ENCODE data around the gene LRPPRC. TPM values are rescaled to one million over a fixed set of nuclear protein-coding genes. Genes with fewer than 3 reads are reported as not detected.

Gene LRPPRC
- total RNA-seq, 1 experiment from 2014 or later: 149 TPM

GRCh38 chr2:43941359-43941758 is 54.4 kb downstream of the LRPPRC start:
- intact Hi-C loops (cut with micrococcal nuclease; ENCODE audit: unreplicated experiment): no loop called here
- peaks cover 77% of the 10 kb centered on the region for H3K36me3 ChIP-seq (ENCODE audit: low read depth)
- BruUV-seq (replicated peaks): no TSS peak
- H3K4me1 ChIP-seq (replicated peaks; ENCODE audit: insufficient read depth): no peaks in the 10 kb centered on the region
- CTCF ChIA-PET: no interaction called here
- H3K27ac ChIP-seq: no peak overlapping the region
- H3K27me3 ChIP-seq (ENCODE audit: insufficient read depth, low read depth): no peaks in the 10 kb centered on the region
- no peak for DNase-seq
- peaks cover 37% of the 10 kb centered on the region for H3F3A ChIP-seq (ENCODE audit: insufficient read depth, low read depth)
- TF ChIP-seq CTCF (conservative IDR thresholded peaks at IDR 0.05) (no peak), EZH2 (IDR thresholded peaks at IDR 0.05; ENCODE audit: low read depth) (no peak)
- H3K9me2 ChIP-seq (ENCODE audit: insufficient read depth): no peaks in the 10 kb centered on the region
- peaks cover 14% of the 10 kb centered on the region; the same call in 1 of the 2 replicates for H3K79me2 ChIP-seq (ENCODE audit: low read depth)
- POLR2A ChIA-PET (ENCODE audit: unreplicated experiment): no interaction called here
- H3K4me3 ChIP-seq: no peak overlapping the region
- H2AFZ ChIP-seq: no peak overlapping the region
- no peaks in the 10 kb centered on the region for H3K9me3 ChIP-seq (ENCODE audit: insufficient read depth, low read depth)
- H3K4me2 ChIP-seq: no peak overlapping the region
- H4K20me1 ChIP-seq (ENCODE audit: insufficient read depth): peaks cover 38% of the 10 kb centered on the region

GRCh38 chr2:43939695-43940256 is 56.0 kb downstream of the LRPPRC start:
- H2AFZ ChIP-seq: no peak overlapping the region
- H3K4me2 ChIP-seq: no peak overlapping the region
- POLR2A ChIA-PET (ENCODE audit: unreplicated experiment): interaction anchor here (0.6 kb wide), 1 partner anchor 33 kb away, joined by 3 read pairs; no protein-coding TSS in a partner anchor
- intact Hi-C loops (cut with micrococcal nuclease; ENCODE audit: unreplicated experiment): no loop called here
- peaks cover 37% of the 10 kb centered on the region for H3F3A ChIP-seq (ENCODE audit: insufficient read depth, low read depth)
- no peaks in the 10 kb centered on the region for H3K27me3 ChIP-seq (ENCODE audit: insufficient read depth, low read depth)
- CTCF ChIA-PET: no interaction called here
- no peaks in the 10 kb centered on the region for H3K4me1 ChIP-seq (replicated peaks; ENCODE audit: insufficient read depth)
- no peaks in the 10 kb centered on the region for H3K9me2 ChIP-seq (ENCODE audit: insufficient read depth)
- DNase-seq: no peak
- no peak overlapping the region for H3K27ac ChIP-seq
- H3K79me2 ChIP-seq (ENCODE audit: low read depth): peaks cover 14% of the 10 kb centered on the region; the same call in 1 of the 2 replicates
- no TSS peak for BruUV-seq (replicated peaks)
- H4K20me1 ChIP-seq (ENCODE audit: insufficient read depth): peaks cover 38% of the 10 kb centered on the region; the same call in 1 of the 2 replicates
- no peaks in the 10 kb centered on the region for H3K9me3 ChIP-seq (ENCODE audit: insufficient read depth, low read depth)
- H3K36me3 ChIP-seq (ENCODE audit: low read depth): peaks cover 72% of the 10 kb centered on the region
- TF ChIP-seq EZH2 (IDR thresholded peaks at IDR 0.05; ENCODE audit: low read depth): no peak
- no peak for TF ChIP-seq CTCF (conservative IDR thresholded peaks at IDR 0.05)
- no peak overlapping the region for H3K4me3 ChIP-seq

GRCh38 chr2:43937269-43937820 is 58.4 kb downstream of the LRPPRC start:
- DNase-seq: no peak
- POLR2A ChIA-PET (ENCODE audit: unreplicated experiment): no interaction called here
- Histone ChIP-seq H3K36me3 (ENCODE audit: low read depth) (peaks cover 81% of the 10 kb centered on the region), H3K9me2 (ENCODE audit: insufficient read depth) (no peaks in the 10 kb centered on the region), H3K9me3 (ENCODE audit: insufficient read depth, low read depth) (no peaks in the 10 kb centered on the region), H3K27me3 (ENCODE audit: insufficient read depth, low read depth) (no peaks in the 10 kb centered on the region), H3K4me3 (no peak overlapping the region), H3K79me2 (ENCODE audit: low read depth) (peaks cover 14% of the 10 kb centered on the region; the same call in 1 of the 2 replicates), H3K4me1 (replicated peaks; ENCODE audit: insufficient read depth) (no peaks in the 10 kb centered on the region), H2AFZ (no peak overlapping the region), H4K20me1 (ENCODE audit: insufficient read depth) (peaks cover 40% of the 10 kb centered on the region), H3K27ac (no peak overlapping the region), H3K4me2 (no peak overlapping the region), H3F3A (ENCODE audit: insufficient read depth, low read depth) (peaks cover 38% of the 10 kb centered on the region)
- intact Hi-C loops (cut with micrococcal nuclease; ENCODE audit: unreplicated experiment): no loop called here
- TF ChIP-seq CTCF (conservative IDR thresholded peaks at IDR 0.05): no peak
- TF ChIP-seq EZH2 (IDR thresholded peaks at IDR 0.05; ENCODE audit: low read depth): no peak
- CTCF ChIA-PET: no interaction called here
- BruUV-seq (replicated peaks): no TSS peak

Data from PC-9 (cell line).